NCI-H2171 (cell line): Measurements from ENCODE around the gene AFF2.

Source experiments
- DNase-seq: peaks from one replicate; lab custom pipeline; 2025; lab: John Stamatoyannopoulos, UW

AFF2 gene

GRCh38 chrX:148582353-148582752 lies 81.9 kb downstream of the AFF2 start:
- no peak for DNase-seq

- DNase-seq: no peak
Observed at GRCh38 chrX:148588649-148589310, 88.4 kb downstream of the AFF2 start.

GRCh38 chrX:148592595-148592994 lies 92.2 kb downstream of the AFF2 start:
- no peak for DNase-seq

DNA sequence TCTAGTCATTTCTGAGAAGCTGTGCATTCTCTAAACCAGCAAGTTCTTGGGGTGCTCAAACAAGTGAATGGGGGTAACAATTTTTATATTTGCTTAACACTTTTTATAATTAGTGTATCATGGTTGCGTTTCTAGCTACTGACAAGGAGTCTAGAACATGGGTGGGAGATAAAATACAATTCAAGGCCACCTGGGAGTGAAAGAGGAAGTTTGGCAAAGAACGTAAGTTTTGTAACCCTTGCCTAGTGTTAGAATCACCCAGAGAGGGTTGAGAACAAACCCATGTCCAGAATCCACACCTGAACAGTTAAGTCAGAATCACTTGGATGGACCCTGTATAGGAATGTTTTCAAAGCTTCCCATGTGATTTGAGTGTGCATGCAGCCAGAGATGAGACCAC lies 92.7 kb downstream of the AFF2 start:
- DNase-seq: no peak

DNA sequence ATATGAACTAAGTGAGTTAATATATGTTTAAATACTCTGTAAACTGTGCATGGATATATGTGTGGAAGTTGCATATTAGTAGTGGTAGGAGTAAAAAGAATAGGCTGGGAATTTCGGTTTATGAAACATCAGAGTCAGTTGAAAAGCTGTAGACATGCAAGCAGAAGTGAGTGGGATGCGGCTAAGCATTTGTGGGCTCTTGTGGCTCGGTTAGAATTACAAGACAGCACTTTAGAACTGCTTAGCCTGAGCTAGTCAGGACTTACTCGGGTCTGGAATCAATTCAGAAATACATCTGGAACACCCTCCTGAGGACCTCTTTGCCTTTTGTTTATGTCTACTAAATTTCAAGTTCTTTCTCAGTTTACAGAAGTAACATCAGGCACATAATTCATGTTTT lies 93.6 kb downstream of the AFF2 start:
- DNase-seq: no peak

DNA sequence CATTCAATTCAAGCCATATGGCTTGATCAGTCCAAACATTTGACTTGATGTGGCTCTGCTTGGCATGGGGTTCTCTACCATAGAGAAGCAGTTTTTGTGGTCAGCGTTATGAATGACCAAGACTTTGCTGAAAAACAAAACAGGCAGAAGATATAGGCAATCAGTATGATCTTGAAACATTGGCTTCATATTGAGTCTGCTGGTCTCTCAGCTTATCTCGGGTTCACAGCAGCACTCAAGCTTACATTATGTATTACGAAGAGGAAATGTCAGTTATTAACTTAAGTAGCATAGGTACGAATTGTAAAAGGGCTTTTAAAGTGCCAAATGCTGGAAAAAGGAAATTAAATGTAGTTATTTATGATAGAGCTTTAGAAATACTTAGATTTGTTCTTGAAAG lies 99.0 kb downstream of the AFF2 start:
- DNase-seq: no peak

DNA sequence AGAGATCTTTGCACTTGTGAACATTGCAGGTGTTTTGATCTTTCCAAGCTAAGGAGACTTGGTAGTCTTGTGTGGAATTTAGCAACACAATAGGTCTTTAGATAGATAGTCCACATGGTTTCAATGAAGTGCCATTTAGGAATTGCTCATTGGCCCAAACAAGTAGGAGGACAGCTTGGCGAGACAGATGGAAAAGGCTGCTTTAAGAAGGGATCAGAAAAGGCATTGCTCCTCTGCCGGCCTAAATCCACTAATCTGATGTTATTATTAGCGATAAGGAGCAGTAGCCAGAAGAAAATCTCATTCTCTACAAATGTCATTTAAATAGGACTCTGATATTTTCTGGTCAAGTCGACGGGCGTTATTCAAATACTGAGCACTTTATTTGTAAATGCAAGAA lies 99.7 kb downstream of the AFF2 start:
- DNase-seq: no peak

GRCh38 chrX:148600581-148600980 lies 100.2 kb downstream of the AFF2 start:
- DNase-seq: no peak

DNA sequence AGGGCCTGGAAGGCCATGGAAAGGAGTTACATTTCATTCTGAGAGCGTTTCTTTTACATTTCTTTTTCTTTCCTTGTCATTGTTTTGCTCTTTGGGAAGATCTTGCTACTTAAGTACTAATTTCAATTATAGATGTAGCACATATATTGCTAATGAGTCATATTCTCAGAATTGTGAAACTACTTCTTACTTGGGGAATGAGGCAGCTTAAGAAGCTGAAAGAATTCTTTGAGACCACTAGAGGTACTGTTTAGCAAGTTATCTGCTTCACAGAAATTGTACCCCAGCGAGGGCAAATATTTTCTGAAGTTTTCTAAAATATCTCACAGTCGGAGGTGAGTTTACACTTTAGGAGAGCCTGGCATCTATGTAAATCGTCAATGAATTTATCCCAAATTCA lies 100.6 kb downstream of the AFF2 start:
- no peak for DNase-seq

- DNase-seq: no peak
Observed at GRCh38 chrX:148609515-148610327, 109.3 kb downstream of the AFF2 start.

- no peak for DNase-seq
Observed at GRCh38 chrX:148610328-148610698, 109.9 kb downstream of the AFF2 start.

DNA sequence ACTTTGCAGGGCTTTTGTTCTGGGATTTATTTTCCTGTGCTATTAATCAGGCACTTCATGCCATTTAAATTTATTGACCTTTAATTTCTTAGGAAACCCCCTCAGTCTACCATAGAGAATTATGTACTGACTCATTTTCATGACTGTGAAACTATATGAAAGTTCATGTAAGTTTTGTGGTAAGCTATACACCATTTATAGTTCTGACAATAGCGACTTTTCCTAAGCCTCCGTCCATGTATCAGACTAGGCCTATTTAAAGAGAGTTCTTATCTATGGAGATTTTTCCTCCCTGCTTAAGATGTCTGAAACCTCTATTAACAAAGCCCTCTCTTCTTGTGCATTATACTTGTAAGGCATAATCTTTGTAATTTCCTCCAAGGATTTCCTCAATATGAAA lies 111.6 kb downstream of the AFF2 start:
- no peak for DNase-seq

- no peak for DNase-seq
Observed at GRCh38 chrX:148612431-148612830, 112.0 kb downstream of the AFF2 start.

GRCh38 chrX:148613636-148614035 lies 113.2 kb downstream of the AFF2 start:
- no peak for DNase-seq

GRCh38 chrX:148615491-148615890 lies 115.1 kb downstream of the AFF2 start:
- DNase-seq: no peak

GRCh38 chrX:148618470-148619445 lies 118.3 kb downstream of the AFF2 start:
- DNase-seq: no peak

DNA sequence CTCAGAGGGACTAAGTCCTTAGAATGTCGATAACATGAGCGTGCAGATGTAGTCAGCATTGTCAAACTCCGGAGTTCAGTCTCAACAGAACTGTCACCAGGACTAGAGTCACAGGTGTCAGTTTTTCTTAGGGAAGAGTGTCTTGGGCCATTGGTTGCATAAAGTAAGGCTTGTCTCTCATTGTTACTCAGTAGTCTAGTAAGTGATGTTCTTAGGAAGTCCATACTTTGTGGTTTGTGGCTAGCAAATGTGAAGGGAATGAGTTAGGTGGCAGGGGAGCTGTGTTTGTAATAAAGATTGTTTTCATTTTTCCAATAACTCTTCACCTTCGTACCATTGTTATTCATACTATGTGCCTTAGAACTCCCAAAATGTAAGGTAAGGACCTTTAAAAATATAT lies 119.6 kb downstream of the AFF2 start:
- DNase-seq: no peak

GRCh38 chrX:148624951-148625474 lies 124.6 kb downstream of the AFF2 start:
- no peak for DNase-seq

- no peak for DNase-seq
Observed at GRCh38 chrX:148628621-148629020, 128.2 kb downstream of the AFF2 start.

DNA sequence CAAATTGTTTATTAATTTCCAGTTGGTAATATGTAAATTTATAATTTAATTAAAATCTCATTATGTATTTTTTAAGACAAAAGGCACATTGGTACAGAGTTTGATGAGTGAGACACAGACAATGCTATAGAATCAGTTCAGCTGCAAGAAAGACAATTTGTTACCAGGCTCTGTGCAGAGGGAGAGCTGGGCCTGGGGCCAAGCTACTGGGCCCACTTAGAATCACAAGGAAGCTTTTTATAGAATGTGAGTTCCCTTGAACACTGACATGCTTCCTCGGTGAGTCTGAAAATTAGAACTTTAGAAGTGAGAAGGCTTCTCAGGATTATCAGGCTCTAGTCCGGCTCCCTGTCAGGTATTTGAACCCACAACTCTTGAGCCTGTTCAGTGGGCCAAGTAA lies 129.0 kb downstream of the AFF2 start:
- DNase-seq: no peak

DNA sequence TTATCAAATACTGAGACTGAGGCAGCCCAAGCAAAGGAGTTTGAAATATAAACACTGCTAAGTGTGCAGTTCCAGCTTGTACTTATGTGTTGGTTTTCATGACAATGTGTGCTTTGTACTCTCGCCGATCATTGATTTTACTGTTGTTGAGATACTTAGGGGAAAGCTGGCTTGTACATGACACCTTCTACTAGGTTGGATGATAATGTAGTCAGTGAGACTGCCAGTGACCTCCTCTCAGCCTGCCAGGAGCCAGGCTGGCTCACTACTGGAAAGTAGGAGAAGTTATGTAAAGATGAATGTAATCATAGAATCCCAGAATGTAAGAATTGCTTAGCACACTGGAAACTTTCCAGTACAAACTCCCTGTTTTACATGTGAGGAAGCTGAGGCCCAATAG lies 132.0 kb downstream of the AFF2 start:
- DNase-seq: no peak

GRCh38 chrX:148633218-148633908 lies 132.9 kb downstream of the AFF2 start:
- DNase-seq: no peak
